Sigmoid colon (tissue), 7 donors: ENCODE data around the gene TSKU. TPM values are rescaled to one million over a fixed set of nuclear protein-coding genes. Genes with fewer than 3 reads are reported as not detected.
"Not testable (repeated sequence)": the region's sequence is repeated elsewhere in the genome, so short reads cannot be mapped to it uniquely, and the experiment has no call there.

Source experiments
- DNase-seq: peaks from one replicate; pipeline ENCODE4 v3.0.0-alpha.2; 2019
- H3K27ac ChIP-seq, 4 donors: fragments of 200-600 bp; sonication (generic); one replicate each; pipeline ENCODE4 v1.5.1; 2016 to 2019; ENCODE audit warnings: mild to moderate bottlenecking in 1 of 4
- H3K27me3 ChIP-seq, 3 donors: fragments of 200-600 bp; sonication (generic); one replicate each; pipeline ENCODE4 v1.5.1; 2019; ENCODE audit warnings: mild to moderate bottlenecking in 1 of 3
- H3K36me3 ChIP-seq, 4 donors: fragments of 200-600 bp; sonication (generic); one replicate each; pipeline ENCODE4 v1.5.1; 2016 to 2019
- H3K4me1 ChIP-seq, 4 donors: fragments of 200-600 bp; sonication (generic); one replicate each; pipeline ENCODE4 v1.5.1; 2017 to 2019
- H3K4me3 ChIP-seq, 4 donors: fragments of 200-600 bp; sonication (generic); one replicate each; pipeline ENCODE4 v1.5.1; 2017 to 2019; ENCODE audit warnings: mild to moderate bottlenecking in 2 of 4, moderate library complexity in 1 of 4
- H3K9me3 ChIP-seq, 4 donors: fragments of 200-600 bp in 3 of 4; sonication (generic) in 3 of 4; one replicate each; pipeline versions ENCODE4 v1.5.1 to v1.6.1; 2013 to 2019
- EP300 ChIP-seq, 4 donors: sonication (generic); formaldehyde crosslinking; IDR thresholded peaks; one replicate each; pipeline ENCODE4 v1.6.1; 2017; ENCODE audit warnings: antibody characterized with exemption in 4 of 4
- POLR2A ChIP-seq, 2 donors: fragments of 450-650 bp; IDR thresholded peaks; one replicate each; pipeline ENCODE4 v1.6.1; 2016; ENCODE audit warnings: antibody characterized with exemption in 2 of 2, mild to moderate bottlenecking in 2 of 2, moderate library complexity in 2 of 2
- POLR2AphosphoS5 ChIP-seq, 4 donors: sonication (generic); formaldehyde crosslinking; IDR thresholded peaks; one replicate each; pipeline ENCODE4 v1.6.1; 2017; ENCODE audit warnings: antibody characterized with exemption in 4 of 4
- WGBS, 2 donors: extraction: QIAGEN DNeasy Blood & Tissue Kit; methylation state at CpG; one replicate each; pipeline ENCODE4 v1.1.7; 2013; 5-methylcytosine and 5-hydroxymethylcytosine counted together
- intact Hi-C: fragments of 100-400 bp; cut with DNase I; formaldehyde crosslinking; loops from one replicate; pipeline ENCODE4 v1.15.1; 2023
- polyA plus RNA-seq, 3 donors: library from polyadenylated mRNA; stranded (reverse); fragments of 200-250 nt; gene quantifications; one replicate each; pipeline ENCODE4 v1.2.3, GENCODE V29; 2013
- total RNA-seq, 4 donors: library from RNA; depleted of rRNA; stranded (reverse); fragments of >200 nt; gene quantifications; one replicate each; pipeline ENCODE4 v1.1.0, GENCODE V29; 2016
- TF ChIP-seq, protein P1 (sequence below), 4 experiments: fragments of 450-650 bp in 3 of 4; fragments of 200-600 bp in 1 of 4; IDR thresholded peaks; one replicate each; pipeline ENCODE4 v1.5.1; 2016 to 2019; ENCODE audit warnings: antibody characterized with exemption in 4 of 4, mild to moderate bottlenecking in 3 of 4, moderate library complexity in 2 of 4
- donor health status: healthy with polysubstance abuse.
- donor health status: Bipolar disorder and iron deficiency.
- donor health status: healthy.

Gene TSKU, protein sequence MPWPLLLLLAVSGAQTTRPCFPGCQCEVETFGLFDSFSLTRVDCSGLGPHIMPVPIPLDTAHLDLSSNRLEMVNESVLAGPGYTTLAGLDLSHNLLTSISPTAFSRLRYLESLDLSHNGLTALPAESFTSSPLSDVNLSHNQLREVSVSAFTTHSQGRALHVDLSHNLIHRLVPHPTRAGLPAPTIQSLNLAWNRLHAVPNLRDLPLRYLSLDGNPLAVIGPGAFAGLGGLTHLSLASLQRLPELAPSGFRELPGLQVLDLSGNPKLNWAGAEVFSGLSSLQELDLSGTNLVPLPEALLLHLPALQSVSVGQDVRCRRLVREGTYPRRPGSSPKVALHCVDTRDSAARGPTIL
- total RNA-seq = 10 to 100 TPM; 12.8 to 20.8 (median 20.4) TPM
- polyA plus RNA-seq = 10 to 100 TPM; 16.2 to 24.6 (median 23.4) TPM

- WGBS, 2 donors = 0% methylated on average over 76 of the region's 76 CpGs
- H3K4me3 ChIP-seq = peak within 1 kb of the TSS; percentile 58 to 80 (median 76)
- no peaks in the 10 kb centered on the region for H3K9me3 ChIP-seq
- H3K36me3 ChIP-seq = no peaks in the 10 kb centered on the region
- no peak for DNase-seq
- TF ChIP-seq POLR2A (IDR thresholded peaks at IDR 0.05) (no peak), POLR2AphosphoS5 (IDR thresholded peaks at IDR 0.05) (no peak), EP300 (IDR thresholded peaks at IDR 0.05) (no peak)
- TF ChIP-seq, protein P1, sequence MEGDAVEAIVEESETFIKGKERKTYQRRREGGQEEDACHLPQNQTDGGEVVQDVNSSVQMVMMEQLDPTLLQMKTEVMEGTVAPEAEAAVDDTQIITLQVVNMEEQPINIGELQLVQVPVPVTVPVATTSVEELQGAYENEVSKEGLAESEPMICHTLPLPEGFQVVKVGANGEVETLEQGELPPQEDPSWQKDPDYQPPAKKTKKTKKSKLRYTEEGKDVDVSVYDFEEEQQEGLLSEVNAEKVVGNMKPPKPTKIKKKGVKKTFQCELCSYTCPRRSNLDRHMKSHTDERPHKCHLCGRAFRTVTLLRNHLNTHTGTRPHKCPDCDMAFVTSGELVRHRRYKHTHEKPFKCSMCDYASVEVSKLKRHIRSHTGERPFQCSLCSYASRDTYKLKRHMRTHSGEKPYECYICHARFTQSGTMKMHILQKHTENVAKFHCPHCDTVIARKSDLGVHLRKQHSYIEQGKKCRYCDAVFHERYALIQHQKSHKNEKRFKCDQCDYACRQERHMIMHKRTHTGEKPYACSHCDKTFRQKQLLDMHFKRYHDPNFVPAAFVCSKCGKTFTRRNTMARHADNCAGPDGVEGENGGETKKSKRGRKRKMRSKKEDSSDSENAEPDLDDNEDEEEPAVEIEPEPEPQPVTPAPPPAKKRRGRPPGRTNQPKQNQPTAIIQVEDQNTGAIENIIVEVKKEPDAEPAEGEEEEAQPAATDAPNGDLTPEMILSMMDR (IDR thresholded peaks at IDR 0.05) = no peak
- H3K27me3 ChIP-seq = no peaks in the 10 kb centered on the region
- H3K4me1 ChIP-seq = peaks cover 0 to 23% (median 20%) of the 10 kb centered on the region in 4 donors
- peak within 1 kb of the TSS; percentile 80 to 89 (median 82) for H3K27ac ChIP-seq
- intact Hi-C loops = loop anchor here (5.0 kb wide), 1 partner anchor 46 kb away; no protein-coding TSS in a partner anchor
These were observed at the start of gene TSKU for GRCh38 chr11:76783294-76783895. Gene TSKU (plus strand): TSS chr11:76783356. CDS start chr11:76795617, 12,261 bp downstream.

- H3K4me1 ChIP-seq, H3K4me3 ChIP-seq, H3K27ac ChIP-seq, H3K27me3 ChIP-seq, H3K9me3 ChIP-seq, H3K36me3 ChIP-seq: not testable (repeated sequence)
- intact Hi-C loops = loop anchor here (1.0 kb wide), 1 partner anchor 65 kb away; no protein-coding TSS in a partner anchor
- WGBS, 2 donors = 29 to 32% methylated on average over 3 of the region's 3 CpGs
- TF ChIP-seq, protein P1 (IDR thresholded peaks at IDR 0.05) = peak; percentile 58 to 67 (median 60)
- peak; percentile 72 for DNase-seq
These were observed 49.2 kb upstream of the TSKU start for GRCh38 chr11:76733906-76734305.

DNA sequence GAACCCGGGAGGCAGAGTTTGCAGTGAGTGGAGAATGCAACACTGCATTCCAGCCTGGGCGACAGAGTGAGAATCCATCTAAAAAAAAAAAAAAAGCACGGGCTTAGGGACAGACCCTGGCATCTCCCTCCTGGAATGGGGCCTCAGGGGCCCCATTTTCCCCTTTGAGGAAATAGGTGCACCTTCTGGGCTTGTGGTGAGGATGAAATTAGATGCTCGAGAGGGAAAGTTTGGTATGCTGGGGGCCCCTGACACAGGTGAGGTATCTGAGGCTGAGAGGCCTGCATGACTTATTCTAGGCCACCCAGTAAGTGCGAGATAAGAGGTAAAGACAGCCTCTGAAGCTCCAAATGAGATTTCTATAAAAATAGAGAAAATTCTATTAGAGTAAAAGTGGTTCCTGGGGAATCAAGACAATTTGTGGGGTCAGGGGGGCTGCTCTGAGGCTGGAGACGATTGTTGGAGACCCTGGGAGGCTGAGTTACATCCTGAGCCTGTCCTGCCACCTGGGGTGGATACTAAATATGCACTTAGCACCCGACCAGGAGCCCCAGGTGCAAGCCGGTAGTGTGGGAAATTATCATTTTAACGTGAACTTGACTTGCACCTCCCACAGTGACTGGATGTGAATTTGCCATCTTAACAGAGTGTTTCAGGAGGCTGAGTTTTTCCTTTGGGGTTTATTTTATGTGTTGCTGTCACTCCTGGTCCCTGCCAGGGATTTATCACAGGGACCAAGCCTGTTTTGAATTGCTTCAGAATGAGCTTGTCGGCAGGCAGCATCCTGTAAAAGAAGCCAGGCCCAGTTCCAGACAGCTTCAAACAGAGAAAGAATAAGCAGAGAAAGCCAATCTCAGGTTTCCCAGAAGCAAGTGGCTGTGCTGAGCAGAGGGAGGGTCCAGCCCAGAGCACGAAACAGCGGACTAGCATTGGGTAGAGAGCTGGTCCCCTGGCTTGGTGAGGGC lies 48.4 kb upstream of the TSKU start:
- Histone ChIP-seq H3K9me3 (no peaks in the 10 kb centered on the region), H3K27ac (no peak overlapping the region), H3K4me3 (no peak overlapping the region), H3K36me3 (no peaks in the 10 kb centered on the region), H3K27me3 (no peaks in the 10 kb centered on the region), H3K4me1 (peaks cover 0 to 8% (median 2%) of the 10 kb centered on the region in 4 donors)
- TF ChIP-seq EP300 (IDR thresholded peaks at IDR 0.05) (no peak), POLR2AphosphoS5 (IDR thresholded peaks at IDR 0.05) (no peak)
- intact Hi-C loops = loop anchor here (1.0 to 5.0 kb wide), 2 partner anchors 48 to 65 kb away; partner anchors contain the start of gene TSKU
- WGBS, 2 donors = 78 to 79% methylated on average over 12 of the region's 12 CpGs
- DNase-seq = no peak

DNA sequence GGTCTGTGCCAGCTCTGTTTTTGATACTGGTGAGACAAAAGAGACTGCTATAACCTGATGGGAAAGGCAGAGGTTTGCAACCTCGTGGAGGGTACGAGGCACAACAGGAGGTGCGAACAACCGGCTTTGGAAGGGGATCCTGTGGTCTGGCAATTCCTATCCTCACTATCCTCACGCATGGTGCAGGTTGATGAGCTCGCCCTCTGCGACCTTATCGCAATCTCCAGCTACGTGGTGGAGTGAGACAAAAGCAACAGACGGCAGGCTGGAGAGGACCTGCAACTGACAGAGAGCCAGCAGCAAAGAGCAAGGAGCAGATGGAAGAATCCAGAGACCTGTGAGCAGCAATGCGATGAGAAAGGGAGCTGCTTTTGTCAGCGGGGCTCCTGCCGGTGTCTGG lies 47.3 kb upstream of the TSKU start:
- H3K36me3 ChIP-seq = no peaks in the 10 kb centered on the region
- no peak for DNase-seq
- 94 to 96% methylated on average over 13 of the region's 13 CpGs for WGBS, 2 donors
- intact Hi-C loops = loop anchor here (5.0 kb wide), 1 partner anchor 46 kb away; the partner anchor contains the start of gene TSKU
- H3K9me3 ChIP-seq = no peaks in the 10 kb centered on the region
- H3K4me3 ChIP-seq = no peak overlapping the region
- TF ChIP-seq EP300 (IDR thresholded peaks at IDR 0.05) = no peak
- no peak for TF ChIP-seq POLR2A (IDR thresholded peaks at IDR 0.05)
- TF ChIP-seq POLR2AphosphoS5 (IDR thresholded peaks at IDR 0.05) = no peak
- TF ChIP-seq, protein P1 (IDR thresholded peaks at IDR 0.05) = no peak
- no peaks in the 10 kb centered on the region for H3K27me3 ChIP-seq
- peaks cover 0 to 8% (median 2%) of the 10 kb centered on the region in 4 donors for H3K4me1 ChIP-seq
- no peak overlapping the region for H3K27ac ChIP-seq
